ENCODE measurements around the gene CNTNAP2. TPM values are rescaled to one million over a fixed set of nuclear protein-coding genes. Genes with fewer than 3 reads are reported as not detected.

The CNTNAP2 gene
- total RNA-seq, 1 donor from 2014 or later: 4.2 TPM

- Mint-ChIP-seq H3K36me3 (no peaks in the 10 kb centered on the region), H3K4me3 (no peak overlapping the region), H3K4me1 (no peaks in the 10 kb centered on the region), H3K9me3 (no peaks in the 10 kb centered on the region), H3K27ac (no peak overlapping the region), H3K27me3 (ENCODE audit: low read depth) (peaks cover 12% of the 10 kb centered on the region)
- DNase-seq (ENCODE audit: low spot score in 2 of 2, unreplicated experiment in 2 of 2): no peak
- peak; percentile 95 for TF ChIP-seq CTCF (IDR thresholded peaks at IDR 0.05; ENCODE audit: unreplicated experiment)
Measured at GRCh38 chr7:146090023-146090645, 26.5 kb upstream of the CNTNAP2 start.

GRCh38 chr7:146094356-146094755, 22.2 kb upstream of the CNTNAP2 start:
- no peaks in the 10 kb centered on the region for H3K4me1 Mint-ChIP-seq
- no peak overlapping the region for H3K27ac Mint-ChIP-seq
- no peak overlapping the region for H3K4me3 Mint-ChIP-seq
- TF ChIP-seq CTCF (IDR thresholded peaks at IDR 0.05; ENCODE audit: unreplicated experiment): no peak
- peaks cover 29% of the 10 kb centered on the region for H3K27me3 Mint-ChIP-seq (ENCODE audit: low read depth)
- H3K9me3 Mint-ChIP-seq: no peaks in the 10 kb centered on the region
- no peaks in the 10 kb centered on the region for H3K36me3 Mint-ChIP-seq
- no peak for DNase-seq (ENCODE audit: low spot score in 2 of 2, unreplicated experiment in 2 of 2)

- H3K36me3 Mint-ChIP-seq: no peaks in the 10 kb centered on the region
- no peaks in the 10 kb centered on the region for H3K4me1 Mint-ChIP-seq
- peaks cover 30% of the 10 kb centered on the region for H3K27me3 Mint-ChIP-seq (ENCODE audit: low read depth)
- H3K9me3 Mint-ChIP-seq: no peaks in the 10 kb centered on the region
- DNase-seq (ENCODE audit: low spot score in 2 of 2, unreplicated experiment in 2 of 2): no peak
- no peak for TF ChIP-seq CTCF (IDR thresholded peaks at IDR 0.05; ENCODE audit: unreplicated experiment)
- no peak overlapping the region for H3K4me3 Mint-ChIP-seq
- H3K27ac Mint-ChIP-seq: no peak overlapping the region
Measured at GRCh38 chr7:146096994-146097393, 19.6 kb upstream of the CNTNAP2 start.

DNA sequence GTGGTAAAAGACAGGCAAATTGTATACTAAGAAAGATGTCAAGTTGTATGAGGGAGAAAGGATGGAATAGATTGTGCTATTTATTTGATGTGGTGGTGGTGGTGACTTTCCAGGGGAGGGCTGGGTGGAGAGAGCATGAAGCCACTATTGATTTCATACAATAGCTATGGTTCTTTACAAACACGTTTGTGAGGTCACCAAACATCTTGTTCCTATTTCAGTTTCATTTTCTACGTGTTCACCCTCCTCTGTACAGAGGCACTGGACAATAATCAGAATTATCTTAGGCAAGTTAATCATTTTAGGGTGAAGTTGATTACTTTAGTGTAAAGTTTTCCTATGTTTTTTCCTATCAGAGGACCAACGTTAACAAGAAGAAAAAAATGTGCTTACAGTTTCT, 10.3 kb upstream of the CNTNAP2 start:
- H3K27me3 Mint-ChIP-seq (ENCODE audit: low read depth): peaks cover 57% of the 10 kb centered on the region
- no peak overlapping the region for H3K27ac Mint-ChIP-seq
- no peaks in the 10 kb centered on the region for H3K4me1 Mint-ChIP-seq
- no peak overlapping the region for H3K4me3 Mint-ChIP-seq
- no peak for TF ChIP-seq CTCF (IDR thresholded peaks at IDR 0.05; ENCODE audit: unreplicated experiment)
- H3K9me3 Mint-ChIP-seq: no peaks in the 10 kb centered on the region
- no peak for DNase-seq (ENCODE audit: low spot score in 2 of 2, unreplicated experiment in 2 of 2)
- H3K36me3 Mint-ChIP-seq: no peaks in the 10 kb centered on the region

- no peaks in the 10 kb centered on the region for H3K9me3 Mint-ChIP-seq
- H3K27ac Mint-ChIP-seq: no peak overlapping the region
- no peak for TF ChIP-seq CTCF (IDR thresholded peaks at IDR 0.05; ENCODE audit: unreplicated experiment)
- H3K4me1 Mint-ChIP-seq: peaks cover 8% of the 10 kb centered on the region
- H3K27me3 Mint-ChIP-seq (ENCODE audit: low read depth): peaks cover 59% of the 10 kb centered on the region
- no peaks in the 10 kb centered on the region for H3K36me3 Mint-ChIP-seq
- no peak overlapping the region for H3K4me3 Mint-ChIP-seq
- DNase-seq (ENCODE audit: low spot score in 2 of 2, unreplicated experiment in 2 of 2): no peak
Measured at GRCh38 chr7:146112755-146113154, 3.8 kb upstream of the CNTNAP2 start.

GRCh38 chr7:146115548-146115850, 1.1 kb upstream of the CNTNAP2 start:
- H3K9me3 Mint-ChIP-seq: no peaks in the 10 kb centered on the region
- H3K4me3 Mint-ChIP-seq: peak overlapping the region; percentile 86
- H3K27me3 Mint-ChIP-seq (ENCODE audit: low read depth): peaks cover 62% of the 10 kb centered on the region
- no peak overlapping the region for H3K27ac Mint-ChIP-seq
- H3K4me1 Mint-ChIP-seq: peaks cover 8% of the 10 kb centered on the region
- no peak for TF ChIP-seq CTCF (IDR thresholded peaks at IDR 0.05; ENCODE audit: unreplicated experiment)
- DNase-seq (ENCODE audit: low spot score in 2 of 2, unreplicated experiment in 2 of 2): no peak
- H3K36me3 Mint-ChIP-seq: no peaks in the 10 kb centered on the region
